OCI-LY3 (cell line): ENCODE data around the gene RAD51.

Experiments used
- H2AFZ ChIP-seq: fragments of 200-600, 300-600 bp; shearing (Covaris generic); 2 replicates; pipeline ENCODE4 v1.6.0; 2014; ENCODE audit warnings: antibody characterized with exemption, low read depth, low read length
- H3K27ac ChIP-seq: fragments of 200-600, 300-600 bp; sonication (generic); 2 replicates; pipeline ENCODE4 v1.5.1; 2014; ENCODE audit warnings: mild to moderate bottlenecking, low read length, moderate library complexity, mixed read lengths
- H3K27me3 ChIP-seq: fragments of 200-600, 300-600 bp; sonication (generic); 2 replicates; pipeline ENCODE4 v1.6.1; 2014; ENCODE audit warnings: low read depth, low read length, mixed read lengths
- H3K36me3 ChIP-seq: fragments of 200-600, 300-600 bp; sonication (generic); replicated peaks from 2 replicates; pipeline ENCODE3; 2014; ENCODE audit warnings: low read depth, low read length, mixed read lengths
- H3K4me1 ChIP-seq: fragments of 300-600, 200-600 bp; sonication (generic); 2 replicates; pipeline ENCODE4 v1.6.1; 2014; ENCODE audit warnings: low read length, mixed read lengths
- H3K4me2 ChIP-seq: fragments of 200-600, 300-600 bp; sonication (generic); 2 replicates; pipeline ENCODE4 v1.6.1; 2014; ENCODE audit warnings: low read length, mixed read lengths
- H3K4me3 ChIP-seq: fragments of 300-600, 200-600 bp; sonication (generic); 2 replicates; pipeline ENCODE4 v1.5.1; 2014; ENCODE audit warnings: antibody characterized with exemption, mild to moderate bottlenecking, low read length, moderate library complexity
- H3K79me2 ChIP-seq: fragments of 300-600, 200-600 bp; shearing (Covaris generic); 2 replicates; pipeline ENCODE4 v1.6.1; 2014; ENCODE audit warnings: mild to moderate bottlenecking, low read length, mixed read lengths
- H3K9ac ChIP-seq: fragments of 300-600, 200-600 bp; shearing (Covaris generic); 2 replicates; pipeline ENCODE4 v1.6.0; 2014; ENCODE audit warnings: mild to moderate bottlenecking, low read length, moderate library complexity
- H3K9me3 ChIP-seq: fragments of 200-600, 300-600 bp; shearing (Covaris generic); 2 replicates; pipeline ENCODE4 v1.6.1; 2014; ENCODE audit warnings: low read length, mixed read lengths; ENCODE audit not compliant: insufficient read depth
- H4K20me1 ChIP-seq: fragments of 200-600, 300-600 bp; sonication (generic); 2 replicates; pipeline ENCODE4 v1.6.1; 2016; ENCODE audit warnings: low read length, mixed read lengths; ENCODE audit not compliant: insufficient read depth
- EZH2phosphoT487 ChIP-seq: fragments of 200-600 bp; shearing (Covaris generic); IDR thresholded peaks from 2 replicates; pipeline ENCODE4 v1.6.1; 2018; ENCODE audit warnings: antibody characterized with exemption, mixed run types, low read depth
- TF ChIP-seq, protein P1 (sequence below): fragments of 200-600, 300-600 bp; sonication (generic); IDR thresholded peaks from 2 replicates; pipeline ENCODE4 v1.5.1; 2014; ENCODE audit warnings: antibody characterized with exemption, low read length, low read depth

RAD51 gene

DNA sequence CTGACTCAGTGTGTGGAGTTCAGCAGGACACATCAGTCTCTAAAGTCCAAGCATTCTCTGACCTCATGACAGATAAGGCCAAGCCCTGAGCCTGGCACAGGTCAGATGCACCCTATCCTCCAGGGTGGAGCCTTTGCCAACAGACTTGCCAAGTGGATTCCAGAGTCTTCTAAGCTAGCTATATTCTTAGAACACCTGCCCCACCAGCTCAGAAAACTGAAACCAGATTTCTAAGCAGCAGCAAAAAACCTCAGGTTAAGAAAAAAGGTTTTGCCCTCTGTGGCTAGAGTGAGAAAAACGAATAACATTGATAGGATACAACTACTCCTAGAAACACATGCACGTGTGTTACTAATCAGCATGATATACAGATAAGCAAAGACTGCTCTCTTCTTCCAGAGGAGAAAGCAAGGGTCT, 48.5 kb downstream of the RAD51 start:
- TF ChIP-seq, protein P1, sequence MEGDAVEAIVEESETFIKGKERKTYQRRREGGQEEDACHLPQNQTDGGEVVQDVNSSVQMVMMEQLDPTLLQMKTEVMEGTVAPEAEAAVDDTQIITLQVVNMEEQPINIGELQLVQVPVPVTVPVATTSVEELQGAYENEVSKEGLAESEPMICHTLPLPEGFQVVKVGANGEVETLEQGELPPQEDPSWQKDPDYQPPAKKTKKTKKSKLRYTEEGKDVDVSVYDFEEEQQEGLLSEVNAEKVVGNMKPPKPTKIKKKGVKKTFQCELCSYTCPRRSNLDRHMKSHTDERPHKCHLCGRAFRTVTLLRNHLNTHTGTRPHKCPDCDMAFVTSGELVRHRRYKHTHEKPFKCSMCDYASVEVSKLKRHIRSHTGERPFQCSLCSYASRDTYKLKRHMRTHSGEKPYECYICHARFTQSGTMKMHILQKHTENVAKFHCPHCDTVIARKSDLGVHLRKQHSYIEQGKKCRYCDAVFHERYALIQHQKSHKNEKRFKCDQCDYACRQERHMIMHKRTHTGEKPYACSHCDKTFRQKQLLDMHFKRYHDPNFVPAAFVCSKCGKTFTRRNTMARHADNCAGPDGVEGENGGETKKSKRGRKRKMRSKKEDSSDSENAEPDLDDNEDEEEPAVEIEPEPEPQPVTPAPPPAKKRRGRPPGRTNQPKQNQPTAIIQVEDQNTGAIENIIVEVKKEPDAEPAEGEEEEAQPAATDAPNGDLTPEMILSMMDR = no peak
- no peak for TF ChIP-seq EZH2phosphoT487
- Histone ChIP-seq H3K36me3 (peaks cover 39% of the 10 kb centered on the region), H3K9ac (no peak overlapping the region), H2AFZ (no peak overlapping the region), H3K9me3 (no peaks in the 10 kb centered on the region), H3K27me3 (no peaks in the 10 kb centered on the region), H3K4me3 (no peak overlapping the region), H3K27ac (no peak overlapping the region), H4K20me1 (no peaks in the 10 kb centered on the region), H3K79me2 (no peaks in the 10 kb centered on the region), H3K4me1 (peaks cover 24% of the 10 kb centered on the region), H3K4me2 (no peak overlapping the region)

DNA sequence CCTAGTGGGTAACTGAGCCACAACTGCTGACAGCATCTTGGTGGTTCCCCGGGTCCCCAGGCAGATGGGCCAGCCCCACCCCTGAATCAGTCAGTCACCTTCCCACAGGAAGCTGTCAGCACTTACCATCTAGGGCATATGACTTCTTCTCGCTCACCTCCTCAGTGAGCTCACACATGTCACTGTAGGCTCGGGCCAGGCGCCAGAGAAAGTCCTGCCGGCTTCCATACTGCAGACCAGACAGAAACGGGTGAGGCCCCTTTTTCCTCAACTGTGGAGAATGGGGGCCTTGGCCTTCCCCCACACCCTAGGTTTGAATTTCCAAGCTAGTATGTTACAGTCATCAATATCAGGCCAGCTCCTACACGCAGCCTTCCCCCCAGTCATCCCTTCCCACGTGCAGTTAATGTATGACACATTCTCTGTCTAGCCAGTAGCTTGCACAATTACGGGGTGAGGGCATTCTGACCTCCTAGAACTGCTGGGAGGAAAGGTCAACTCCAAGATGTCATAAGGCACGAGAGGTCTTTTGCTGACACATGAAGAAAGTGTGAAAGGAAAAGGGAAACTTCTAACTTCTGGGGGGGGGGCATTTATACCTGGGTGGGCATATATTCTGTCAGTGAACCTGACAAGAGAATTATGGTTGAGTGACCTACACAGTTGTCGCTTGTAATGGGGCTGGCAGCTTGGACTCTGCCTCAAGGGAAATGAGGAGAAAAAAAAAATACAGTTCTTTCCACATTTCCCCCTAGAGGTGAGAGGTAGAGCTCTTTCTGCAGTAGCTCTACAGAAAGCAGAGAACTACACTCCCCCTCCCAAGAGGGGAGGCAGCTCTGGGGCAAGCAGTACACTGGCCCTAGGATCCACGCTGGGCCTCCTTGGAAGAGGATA, 49.2 kb downstream of the RAD51 start:
- Histone ChIP-seq H3K9ac (no peak overlapping the region), H3K27ac (no peak overlapping the region), H3K4me3 (no peak overlapping the region), H3K9me3 (no peaks in the 10 kb centered on the region), H4K20me1 (no peaks in the 10 kb centered on the region), H3K4me2 (no peak overlapping the region), H3K4me1 (peaks cover 24% of the 10 kb centered on the region), H3K79me2 (no peaks in the 10 kb centered on the region), H2AFZ (no peak overlapping the region), H3K27me3 (no peaks in the 10 kb centered on the region), H3K36me3 (peaks cover 34% of the 10 kb centered on the region)
- TF ChIP-seq EZH2phosphoT487 = no peak
- TF ChIP-seq, protein P1 = no peak

DNA sequence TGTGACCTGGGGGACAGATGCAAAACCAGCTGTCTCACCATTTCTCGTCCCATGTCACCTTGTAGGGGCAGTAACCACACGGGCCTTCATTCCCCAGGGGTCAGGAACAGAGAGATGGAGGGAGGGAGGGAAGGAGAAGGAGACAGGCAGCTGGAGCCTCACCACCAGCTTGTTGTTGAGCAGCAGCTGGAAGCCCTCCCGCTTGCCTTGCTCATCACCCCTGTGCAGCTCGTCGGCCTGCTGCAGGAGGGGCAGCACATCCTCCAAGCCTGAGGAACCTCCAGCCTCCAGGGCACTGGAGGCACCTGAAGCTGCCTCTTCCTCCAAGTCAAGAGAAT, 49.8 kb downstream of the RAD51 start:
- H2AFZ ChIP-seq = no peak overlapping the region
- no peaks in the 10 kb centered on the region for H3K9me3 ChIP-seq
- H3K27ac ChIP-seq = no peak overlapping the region
- no peaks in the 10 kb centered on the region for H3K27me3 ChIP-seq
- peaks cover 24% of the 10 kb centered on the region for H3K4me1 ChIP-seq
- H3K36me3 ChIP-seq = peaks cover 34% of the 10 kb centered on the region
- H3K4me2 ChIP-seq = no peak overlapping the region
- no peak overlapping the region for H3K9ac ChIP-seq
- H4K20me1 ChIP-seq = no peaks in the 10 kb centered on the region
- H3K79me2 ChIP-seq = no peaks in the 10 kb centered on the region
- TF ChIP-seq, protein P1 = no peak
- no peak for TF ChIP-seq EZH2phosphoT487
- H3K4me3 ChIP-seq = no peak overlapping the region

DNA sequence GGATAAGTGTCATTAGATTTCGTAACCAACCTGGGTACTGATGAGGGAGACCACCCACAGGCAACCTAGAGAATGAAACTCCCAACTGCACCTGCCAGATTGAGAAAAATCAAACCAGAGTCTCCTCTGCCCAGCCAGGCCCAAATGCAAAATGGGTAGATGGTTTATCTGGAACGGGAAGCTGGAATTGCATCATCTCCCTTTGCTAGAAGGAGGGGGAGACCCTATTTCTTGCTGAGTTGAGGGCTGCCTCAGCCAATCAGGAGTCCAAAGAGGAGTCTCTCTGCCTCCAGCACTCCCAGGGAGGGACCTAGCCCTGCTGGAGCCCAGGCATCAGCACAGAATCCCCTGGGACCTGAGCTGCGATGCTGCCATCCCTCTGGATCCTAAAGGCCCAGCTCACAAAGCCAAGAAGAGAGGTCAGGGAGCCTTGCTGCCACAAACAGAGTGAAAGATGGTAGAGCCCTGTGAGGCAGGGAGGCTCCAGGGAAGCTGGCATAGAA, 52.0 kb downstream of the RAD51 start:
- Histone ChIP-seq H3K4me2 (no peak overlapping the region), H3K36me3 (peaks cover 46% of the 10 kb centered on the region), H3K27ac (no peak overlapping the region)

More for the DNA sequence above, 52.0 kb downstream of the RAD51 start:
- H3K9me3 ChIP-seq = no peaks in the 10 kb centered on the region
- no peaks in the 10 kb centered on the region for H4K20me1 ChIP-seq
- TF ChIP-seq, protein P1 = no peak
- TF ChIP-seq EZH2phosphoT487 = no peak
- H3K27me3 ChIP-seq = no peaks in the 10 kb centered on the region
- H3K9ac ChIP-seq = no peak overlapping the region
- no peak overlapping the region for H2AFZ ChIP-seq
- H3K4me1 ChIP-seq = peaks cover 24% of the 10 kb centered on the region
- no peak overlapping the region for H3K4me3 ChIP-seq
- H3K79me2 ChIP-seq = peaks cover 8% of the 10 kb centered on the region
